HG02798 (cell line): ENCODE data around the gene GFOD1.
"Not testable (repeated sequence)": the region's sequence is repeated elsewhere in the genome, so short reads cannot be mapped to it uniquely, and the experiment has no call there.

Experiments
- ATAC-seq: cut with Tn5 transposase; IDR thresholded peaks from one replicate; pipeline ENCODE4 v1.9.1; 2021; ENCODE audit warnings: mild to moderate bottlenecking; ENCODE audit not compliant: unreplicated experiment, poor library complexity

Gene GFOD1

DNA sequence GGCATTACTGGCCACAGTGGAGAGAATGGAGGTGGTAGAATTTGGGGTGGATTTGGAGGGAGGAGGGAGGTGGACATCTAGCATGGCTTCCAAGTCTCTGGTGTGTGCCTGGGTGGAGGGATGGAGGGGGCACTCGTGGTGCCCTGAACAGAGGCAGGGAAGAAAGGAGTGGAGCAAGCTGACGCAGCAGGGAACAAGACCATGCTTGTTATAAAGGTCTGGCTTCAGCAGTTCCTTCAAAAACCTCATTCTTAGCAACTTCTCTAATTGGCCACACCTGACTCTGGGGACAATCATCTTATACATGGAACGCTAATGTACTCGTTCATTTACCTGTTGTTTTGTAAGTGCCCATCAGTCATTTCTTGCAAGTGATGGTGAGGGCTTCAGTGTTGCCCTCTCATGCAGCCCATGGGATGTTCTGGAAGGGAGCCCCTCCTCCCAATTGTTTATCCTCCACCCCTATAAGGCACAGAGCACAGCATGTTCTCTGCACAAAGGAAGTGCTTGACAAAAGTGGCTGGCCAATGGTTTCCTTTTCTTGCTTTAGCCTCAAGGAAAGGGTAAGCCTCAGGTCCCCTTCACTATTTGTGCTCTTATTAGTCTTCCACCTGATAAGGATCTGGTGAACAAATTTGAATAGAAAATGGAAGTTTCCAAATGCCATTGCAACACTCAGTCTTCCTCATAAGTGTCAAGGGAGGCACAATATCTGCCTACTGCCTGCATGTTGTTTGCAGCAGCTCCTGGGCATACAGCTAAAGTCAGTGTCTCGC lies 39.3 kb downstream of the GFOD1 start:
- ATAC-seq: no peak

DNA sequence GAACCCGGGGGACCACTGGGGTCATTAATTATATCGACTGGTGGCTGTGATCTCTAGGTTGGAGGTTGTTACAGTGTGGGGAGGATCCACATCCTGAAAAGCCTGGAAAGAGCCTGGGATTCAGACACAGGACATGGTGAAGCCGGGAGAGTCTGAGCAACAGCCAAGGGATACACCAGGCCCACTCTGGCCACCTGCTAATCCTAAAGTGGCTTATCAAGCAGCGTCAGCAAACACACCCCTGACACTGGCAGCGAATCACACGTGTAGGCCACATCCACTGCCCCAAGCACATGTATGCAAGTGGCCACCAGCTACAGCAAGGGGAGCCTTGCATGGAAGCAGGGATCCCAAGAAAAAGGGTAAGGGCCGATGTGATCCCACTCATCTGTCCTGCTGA lies 41.0 kb downstream of the GFOD1 start:
- no peak for ATAC-seq

DNA sequence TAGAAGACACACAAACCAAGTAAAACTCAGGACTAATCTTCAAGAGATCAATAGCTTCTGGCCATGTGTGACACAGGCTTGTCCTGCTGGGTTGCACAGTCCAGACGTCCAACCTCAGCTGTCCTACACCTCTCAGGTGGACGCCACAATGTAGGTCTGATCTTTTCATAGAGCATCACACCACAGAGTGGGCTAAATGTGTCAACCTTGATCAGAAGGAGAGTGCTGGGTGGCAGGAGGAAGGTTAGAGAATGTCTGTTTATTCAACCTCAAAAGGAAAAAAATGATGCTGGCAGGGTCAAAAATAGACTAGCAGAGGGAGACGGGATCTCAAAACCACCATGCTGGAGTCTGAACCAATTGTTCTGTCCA lies 41.7 kb downstream of the GFOD1 start:
- no peak for ATAC-seq

DNA sequence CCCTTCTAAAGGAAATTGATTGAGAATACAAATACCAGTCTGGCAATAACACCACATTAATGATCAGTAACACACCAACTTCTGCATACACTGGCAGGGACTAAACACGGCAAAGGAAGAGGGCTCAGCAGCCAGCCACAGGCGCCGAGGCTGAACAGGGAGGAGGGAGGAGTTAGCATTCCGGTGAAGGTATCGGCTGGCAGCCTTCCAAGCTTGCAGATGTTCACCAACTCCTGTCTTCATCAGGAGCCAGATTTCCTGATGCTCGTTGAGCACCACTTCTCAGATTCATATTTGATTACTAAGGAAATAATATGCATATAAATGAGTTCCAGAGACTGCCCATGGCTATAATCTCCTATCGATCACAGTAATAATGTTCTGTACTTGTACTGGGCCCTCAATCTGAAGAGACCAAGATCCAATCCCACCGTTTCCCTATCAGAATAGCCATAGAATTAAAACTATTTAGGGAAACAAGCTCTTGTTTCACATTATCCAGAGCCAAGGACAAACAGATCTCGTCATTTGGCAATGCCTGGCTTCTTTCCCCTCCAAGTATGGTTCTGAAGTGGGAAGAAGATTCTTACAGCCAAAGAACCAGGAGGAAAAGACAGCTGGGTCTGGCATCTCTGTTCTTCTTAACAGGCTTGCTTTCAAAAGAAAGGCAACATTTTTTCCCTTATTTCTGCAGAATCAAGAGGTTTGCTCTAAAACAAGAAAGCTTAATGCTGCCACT lies 42.2 kb downstream of the GFOD1 start:
- no peak for ATAC-seq

DNA sequence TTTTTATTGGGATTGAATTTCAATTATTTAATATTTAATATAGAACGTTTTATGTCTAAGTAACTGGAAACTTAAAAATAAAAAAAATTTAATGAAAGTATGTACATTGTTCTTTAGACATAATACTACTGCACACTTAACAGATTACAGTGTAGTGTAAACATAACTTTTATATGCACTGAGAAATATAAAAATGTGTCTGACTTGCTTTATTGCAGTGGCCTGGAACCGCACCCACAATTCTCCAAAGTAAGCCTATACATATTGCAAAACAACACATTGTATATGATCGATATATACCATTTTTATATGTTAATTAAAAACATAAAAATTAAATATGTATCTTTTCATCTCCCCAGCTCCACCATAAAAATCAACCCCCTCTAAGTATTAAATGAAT lies 42.8 kb downstream of the GFOD1 start:
- ATAC-seq: no peak

DNA sequence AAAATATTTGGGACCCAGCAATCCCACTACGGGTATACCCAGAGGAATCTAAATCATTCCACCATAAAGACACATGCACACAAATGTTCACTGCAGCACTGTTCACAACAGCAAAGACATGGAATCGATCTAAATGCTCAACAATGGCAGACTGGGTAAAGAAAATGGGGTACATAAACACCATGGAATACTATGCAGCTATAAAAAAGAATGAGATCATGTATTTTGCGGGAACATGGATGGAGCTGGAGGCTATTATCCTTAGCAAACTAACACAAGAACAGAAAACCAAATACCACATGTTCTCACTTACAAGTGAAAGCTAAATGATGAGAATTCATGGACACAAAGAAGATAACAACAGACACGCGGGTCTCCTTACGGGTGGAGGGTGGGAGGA lies 43.4 kb downstream of the GFOD1 start:
- ATAC-seq: not testable (repeated sequence)

DNA sequence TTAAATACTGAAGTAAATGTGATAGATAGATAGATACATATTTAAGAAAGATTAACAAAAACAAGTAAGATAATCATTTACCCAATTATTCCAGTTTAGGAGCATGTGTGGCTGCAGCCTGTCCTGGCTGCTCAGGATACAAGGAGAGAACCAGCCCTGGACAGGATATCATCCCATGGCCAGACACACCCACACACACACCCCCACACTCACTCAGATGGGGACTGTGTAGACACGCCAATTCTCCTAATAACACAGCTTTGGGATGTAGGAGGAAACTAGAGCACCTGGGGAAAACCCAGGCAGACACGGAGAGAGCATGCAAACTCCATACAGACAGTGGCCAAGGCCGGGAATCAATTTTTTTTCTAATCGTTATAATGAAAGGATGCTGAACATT lies 45.6 kb downstream of the GFOD1 start:
- ATAC-seq: no peak

DNA sequence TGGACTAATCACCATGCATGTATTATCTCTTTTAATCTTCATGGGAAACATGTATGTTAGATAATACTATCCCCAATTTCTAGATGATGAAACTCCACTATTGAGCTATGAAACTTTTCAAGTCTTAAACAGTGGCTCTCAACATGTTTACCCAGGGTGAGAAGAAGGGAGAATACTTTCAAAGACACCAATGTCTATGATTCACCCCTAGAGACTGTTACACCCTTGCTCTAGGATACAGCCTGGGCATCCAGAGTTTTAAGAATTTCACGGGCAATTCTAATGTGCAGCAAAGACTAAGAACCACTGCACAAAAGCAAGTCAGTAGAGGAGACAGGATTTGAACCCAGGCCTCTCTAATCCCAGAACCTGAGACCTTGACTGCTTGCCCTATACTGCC lies 47.8 kb downstream of the GFOD1 start:
- no peak for ATAC-seq

DNA sequence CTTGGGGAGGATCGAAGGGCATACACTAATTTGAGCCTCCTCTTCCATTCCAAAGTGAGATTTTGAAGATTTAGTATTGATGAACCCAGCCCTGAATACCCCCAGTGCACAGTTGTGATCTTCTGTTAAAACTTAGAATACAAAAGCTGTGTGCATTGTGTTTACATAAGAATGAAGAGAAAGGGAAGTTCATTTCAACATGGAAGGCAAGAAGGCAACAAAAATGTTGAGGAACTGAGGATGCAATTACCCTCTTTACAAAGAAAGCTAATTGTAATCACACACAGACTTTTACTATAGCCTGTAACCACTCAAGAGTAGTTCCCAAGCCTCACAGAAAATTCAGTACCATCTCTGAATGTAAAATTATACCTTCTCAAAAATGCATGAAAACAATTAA lies 49.3 kb downstream of the GFOD1 start:
- no peak for ATAC-seq

DNA sequence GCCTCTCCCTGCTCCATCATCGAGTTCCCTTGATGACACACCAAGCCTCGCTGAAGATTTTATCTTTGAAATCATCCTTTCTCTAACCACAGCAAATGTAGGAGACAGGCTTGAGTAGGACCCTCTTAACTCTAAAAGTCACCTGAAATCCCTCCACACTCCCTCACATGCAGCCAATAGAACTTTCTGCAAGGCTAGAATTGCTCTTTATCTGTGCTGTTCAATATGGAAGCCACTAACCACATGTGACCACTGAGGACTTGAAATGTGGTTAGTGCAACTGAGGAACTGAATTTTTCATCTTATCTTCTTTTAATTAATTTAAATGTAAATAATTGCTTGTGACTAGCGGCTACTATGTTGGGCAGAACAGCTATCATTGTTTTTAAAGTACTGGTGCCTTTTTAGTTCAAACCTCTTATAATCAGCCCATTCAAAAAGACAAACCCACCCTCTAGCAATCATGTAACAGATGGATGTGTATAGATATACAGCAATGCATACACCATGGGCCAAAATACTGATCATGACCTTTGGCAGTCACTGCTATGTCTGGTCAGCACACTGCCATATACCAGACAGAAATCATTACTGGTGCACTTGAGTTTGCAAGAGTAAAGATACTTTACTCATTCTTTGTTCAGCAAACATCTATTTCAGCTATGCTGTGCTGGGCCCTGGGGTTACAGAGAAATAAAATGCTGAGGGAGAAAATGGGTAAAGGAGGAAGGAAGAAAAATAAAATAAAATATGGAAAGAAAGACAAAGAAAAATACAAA lies 50.0 kb downstream of the GFOD1 start:
- no peak for ATAC-seq

DNA sequence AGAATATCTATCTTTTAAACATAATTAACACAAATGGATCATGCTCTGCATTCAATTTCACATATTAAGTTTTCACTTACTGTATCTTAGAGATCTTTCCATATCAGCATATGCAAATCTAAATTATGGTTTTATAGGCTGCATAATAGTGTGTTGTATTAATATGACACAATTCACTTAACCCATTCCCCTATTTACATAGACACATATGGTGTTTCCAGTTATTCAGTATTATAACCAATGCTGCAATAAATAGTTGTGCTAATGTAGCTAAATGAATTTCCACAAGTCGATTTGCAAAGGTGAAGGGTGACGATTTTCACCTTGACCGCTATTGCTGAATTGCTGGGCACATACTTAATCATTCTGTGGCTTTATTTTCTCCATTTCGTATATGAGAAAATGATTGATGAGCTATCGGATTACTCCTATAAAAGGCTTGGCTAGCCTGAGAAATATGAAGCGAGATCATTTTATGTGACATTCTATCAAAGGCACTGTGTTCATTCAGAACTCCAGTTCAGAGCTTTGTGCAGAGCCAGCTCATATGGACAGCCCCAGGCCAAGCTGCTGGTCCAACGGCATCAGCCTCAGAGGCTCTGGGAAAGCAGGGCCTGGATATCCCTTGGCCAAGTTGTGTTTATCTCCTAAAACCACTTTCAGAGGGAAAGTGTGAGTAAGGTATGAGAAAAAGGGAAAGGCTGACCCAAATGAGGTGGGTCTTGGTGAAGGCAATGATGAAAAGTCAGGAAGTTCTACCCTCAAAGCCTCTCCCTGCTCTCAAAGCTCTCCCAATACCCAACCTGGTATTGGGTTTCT lies 50.8 kb downstream of the GFOD1 start:
- no peak for ATAC-seq

DNA sequence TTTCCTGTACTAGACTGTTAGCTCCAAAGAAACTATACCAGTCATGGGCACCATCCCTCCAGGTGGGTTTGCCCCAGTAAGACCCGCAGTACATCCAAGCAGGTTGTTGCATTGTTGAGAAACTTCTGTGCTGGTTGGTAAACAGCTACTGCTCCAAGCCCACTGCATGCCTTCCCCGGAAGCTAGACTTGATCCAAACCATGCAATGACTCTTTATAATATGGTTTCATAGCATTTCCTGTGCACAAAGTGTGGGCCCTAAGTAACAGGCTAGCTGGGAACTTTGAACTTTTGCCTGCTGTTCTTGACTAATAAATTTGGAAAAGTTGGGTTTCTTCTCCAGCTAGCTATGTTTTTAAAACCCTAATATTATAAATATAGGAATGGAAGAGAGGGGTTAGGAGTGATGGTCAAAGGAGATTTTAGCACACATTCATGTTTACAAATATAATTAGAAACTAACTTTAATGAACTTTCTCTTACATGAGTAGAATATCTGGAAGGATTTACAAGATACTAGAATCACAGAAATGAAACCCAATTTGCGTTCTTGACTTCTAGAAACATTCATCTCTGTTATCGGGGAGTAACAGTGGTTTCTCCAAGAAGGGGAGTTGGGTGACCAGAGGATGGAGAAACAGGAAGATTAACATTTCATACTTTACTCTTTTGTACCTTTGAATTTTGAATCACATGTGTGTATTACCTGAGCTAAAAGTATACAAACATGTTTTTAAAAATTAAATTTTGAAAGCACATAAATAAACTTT lies 51.7 kb downstream of the GFOD1 start:
- ATAC-seq: no peak

DNA sequence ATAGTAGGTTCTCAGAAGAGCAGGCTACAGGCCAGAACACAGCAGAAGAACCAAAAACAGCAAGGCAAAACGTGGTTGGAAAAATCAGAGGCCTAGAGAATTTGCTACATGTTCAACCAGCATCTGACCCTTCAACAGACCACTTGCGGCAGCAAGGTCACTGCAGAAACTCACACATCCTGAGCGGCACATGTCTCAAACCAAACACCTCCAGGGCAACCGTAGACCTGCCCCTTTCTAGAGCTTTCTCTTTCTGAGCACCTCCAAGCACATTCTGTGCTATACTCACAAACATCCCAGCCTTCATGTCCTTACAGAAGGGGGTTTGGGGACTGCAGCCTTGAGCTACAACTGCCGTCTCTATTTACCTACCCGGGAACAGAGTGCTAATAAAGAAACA lies 52.6 kb downstream of the GFOD1 start:
- ATAC-seq: no peak

DNA sequence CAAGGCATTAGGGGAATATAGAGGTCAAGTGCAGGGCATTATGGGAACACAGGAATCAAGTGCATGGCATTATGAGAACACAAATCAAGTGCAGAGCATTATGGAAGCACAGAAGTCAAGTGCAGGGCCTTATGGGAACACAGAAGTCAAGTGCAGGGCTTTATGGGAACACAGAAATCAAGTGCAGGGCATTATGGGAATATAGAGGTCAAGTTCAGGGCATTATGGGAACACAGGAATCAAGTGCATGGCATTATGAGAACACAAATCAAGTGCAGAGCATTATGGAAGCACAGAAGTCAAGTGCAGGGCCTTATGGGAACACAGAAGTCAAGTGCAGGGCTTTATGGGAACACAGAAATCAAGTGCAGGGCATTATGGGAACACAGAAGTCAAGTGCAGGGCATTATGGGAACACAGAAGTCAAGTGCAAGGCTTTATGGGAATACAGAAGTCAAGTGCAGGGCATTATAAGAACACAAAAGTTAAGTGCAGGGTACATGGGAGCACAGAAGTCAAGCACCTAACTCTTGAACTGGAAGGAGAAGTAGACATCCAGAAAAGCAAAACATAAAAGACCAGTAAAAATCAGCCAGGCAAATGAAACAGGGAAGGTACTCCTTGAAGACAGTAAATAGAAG lies 53.1 kb downstream of the GFOD1 start:
- not testable (repeated sequence) for ATAC-seq

DNA sequence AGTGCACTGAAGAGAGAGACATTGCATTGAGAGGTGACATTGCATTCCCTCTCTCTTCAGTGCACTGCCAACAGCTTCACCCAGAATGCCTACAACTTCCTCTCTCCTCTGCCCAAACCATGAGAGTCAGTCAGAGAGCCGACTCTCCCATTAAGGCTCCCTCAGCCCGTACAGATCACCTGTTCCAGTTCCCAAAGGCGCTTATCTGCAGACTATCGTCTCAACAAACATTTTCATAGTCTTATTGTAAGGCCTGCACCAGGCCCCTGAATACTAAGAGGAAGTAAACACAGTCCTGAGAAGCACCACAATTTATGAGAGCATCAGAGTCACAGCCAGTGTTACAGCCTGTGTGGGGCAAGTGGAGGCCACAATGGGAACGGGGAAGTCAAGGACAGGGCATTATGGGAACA lies 53.7 kb downstream of the GFOD1 start:
- no peak for ATAC-seq

DNA sequence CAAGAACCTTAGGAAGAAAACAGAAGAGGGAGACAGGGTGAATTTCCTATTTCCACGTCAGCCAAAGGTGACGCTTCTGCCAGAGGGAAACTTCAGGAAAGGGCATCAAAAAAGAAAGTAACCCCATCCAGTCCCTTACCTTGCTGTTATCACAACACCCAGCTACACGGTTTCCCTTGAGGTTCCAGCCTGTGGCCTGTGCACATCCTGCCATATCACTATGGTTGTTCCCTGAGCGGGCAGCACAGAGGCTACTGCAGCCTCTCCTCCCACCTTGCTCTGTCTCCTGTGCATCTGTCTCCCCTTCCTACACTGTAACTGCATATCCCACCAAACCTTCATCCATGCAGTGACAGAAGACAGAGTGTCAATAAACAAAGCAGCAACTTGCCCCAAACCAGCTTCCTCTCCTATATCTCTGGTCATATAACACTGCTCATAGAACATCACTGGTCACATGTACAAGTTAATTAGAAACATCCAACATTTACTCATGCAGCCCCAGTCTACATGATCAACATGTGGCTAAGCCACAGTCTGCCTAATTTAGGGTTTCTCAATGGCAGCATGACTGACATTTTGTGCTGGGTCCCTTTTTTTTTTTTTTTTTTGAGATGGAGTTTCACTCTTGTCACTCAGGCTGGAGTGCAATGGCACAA lies 54.7 kb downstream of the GFOD1 start:
- ATAC-seq: no peak

DNA sequence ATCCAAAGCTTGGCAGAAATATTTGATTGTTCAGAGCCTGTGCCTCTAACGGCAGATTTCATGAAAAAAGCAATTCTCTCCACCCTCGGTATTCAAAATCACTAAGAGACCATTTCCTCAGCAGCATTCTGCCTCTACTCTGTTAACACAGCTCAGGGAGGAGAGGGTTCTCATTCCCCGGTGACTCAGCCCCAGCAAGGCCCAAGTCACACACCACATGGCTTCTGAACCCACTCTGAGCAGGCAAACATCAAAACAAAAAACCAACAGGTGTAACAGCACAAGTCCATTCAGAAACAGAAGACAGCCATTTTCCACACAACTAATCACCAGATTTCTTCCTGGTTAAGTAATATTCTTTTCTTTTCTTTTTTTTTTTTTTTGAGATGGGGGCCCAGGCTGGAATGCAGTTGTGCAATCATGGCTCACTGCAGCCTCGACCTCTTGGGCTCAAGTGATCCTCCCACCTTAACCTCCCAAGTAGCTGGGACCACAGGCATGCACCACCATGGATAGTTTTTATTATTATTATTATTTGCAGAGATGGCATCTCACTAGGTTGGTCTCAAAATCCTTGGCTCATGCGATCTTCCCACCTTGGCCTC lies 55.4 kb downstream of the GFOD1 start:
- ATAC-seq: no peak

DNA sequence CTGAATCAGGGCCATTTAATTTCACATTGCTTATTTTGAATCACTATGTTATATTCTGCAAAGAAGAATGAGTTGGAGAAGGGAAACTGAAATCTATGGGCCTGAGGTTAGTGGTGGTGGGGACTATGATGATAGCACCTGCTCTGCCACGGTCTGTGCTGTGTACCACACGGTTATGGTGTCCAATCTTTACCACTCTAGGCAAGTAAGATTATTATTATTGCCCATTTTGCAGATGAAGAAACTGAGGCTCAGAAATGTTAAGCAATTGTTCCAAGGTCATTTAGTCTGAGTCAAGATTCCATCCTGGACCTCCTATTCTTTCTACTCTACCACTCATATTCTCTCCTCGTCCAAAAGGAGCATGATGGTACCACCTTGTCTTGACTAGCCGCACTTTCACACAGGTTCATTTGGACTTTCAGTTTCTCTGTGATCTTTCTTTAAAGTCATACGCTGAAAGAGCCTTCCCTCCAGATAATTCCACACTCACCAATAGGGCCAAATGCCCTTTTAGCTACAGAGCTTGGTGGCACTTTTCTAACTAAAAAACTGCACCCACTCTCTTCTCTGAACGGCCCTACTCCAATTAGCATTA lies 56.2 kb downstream of the GFOD1 start:
- peak; percentile 18 for ATAC-seq
